Stimulated activated CD8-positive, alpha-beta memory T cell treated with anti-CD3 and anti-CD28 coated beads, Interleukin-15, amount 100 ng/mL, for 24 hours (primary cell): ENCODE data around the gene PPARG.
"Not testable (repeated sequence)": the region's sequence is repeated elsewhere in the genome, so short reads cannot be mapped to it uniquely, and the experiment has no call there.

Source experiments
- DNase-seq: peaks from one replicate; pipeline ENCODE4 v3.0.0-alpha.2; 2020; ENCODE audit warnings: low read depth

The PPARG gene

DNA sequence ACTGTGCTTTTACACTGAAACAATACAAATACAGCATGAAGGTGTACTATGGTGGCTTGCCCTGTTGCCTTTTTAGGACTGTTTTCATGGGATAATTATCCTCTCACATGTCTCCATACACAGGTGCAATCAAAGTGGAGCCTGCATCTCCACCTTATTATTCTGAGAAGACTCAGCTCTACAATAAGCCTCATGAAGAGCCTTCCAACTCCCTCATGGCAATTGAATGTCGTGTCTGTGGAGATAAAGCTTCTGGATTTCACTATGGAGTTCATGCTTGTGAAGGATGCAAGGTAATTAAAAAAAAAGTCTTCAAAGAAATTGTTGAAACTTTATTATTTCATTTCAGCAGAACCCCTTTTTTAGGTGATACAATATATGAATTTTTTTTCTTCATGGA is 92.3 kb downstream of the PPARG start:
- DNase-seq, result no peak

DNA sequence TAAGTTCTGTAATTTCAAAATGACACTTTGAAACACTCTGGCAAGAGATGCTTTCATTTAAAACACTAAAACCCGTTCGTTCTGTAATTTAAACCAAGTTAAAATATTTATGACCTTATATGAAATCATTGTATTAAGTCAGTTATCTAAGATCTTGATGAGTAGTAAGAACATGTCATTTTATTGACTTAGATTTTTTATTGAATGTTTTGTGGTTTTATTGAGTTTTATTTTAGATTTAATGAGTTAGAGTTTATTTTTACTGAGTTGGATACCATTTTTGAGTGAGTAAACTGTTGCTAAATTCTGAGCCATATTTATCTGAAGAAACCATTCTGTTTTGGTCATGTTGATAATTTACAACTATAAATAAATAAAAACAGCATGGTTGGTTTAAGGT is 94.3 kb downstream of the PPARG start:
- no peak for DNase-seq

- DNase-seq, result no peak
Measured at GRCh38 chr3:12384451-12385233, 95.8 kb downstream of the PPARG start.

GRCh38 chr3:12386514-12387291 is 97.8 kb downstream of the PPARG start:
- not testable (repeated sequence) for DNase-seq

- DNase-seq, result no peak
Measured at GRCh38 chr3:12388185-12388584, 99.3 kb downstream of the PPARG start.

DNA sequence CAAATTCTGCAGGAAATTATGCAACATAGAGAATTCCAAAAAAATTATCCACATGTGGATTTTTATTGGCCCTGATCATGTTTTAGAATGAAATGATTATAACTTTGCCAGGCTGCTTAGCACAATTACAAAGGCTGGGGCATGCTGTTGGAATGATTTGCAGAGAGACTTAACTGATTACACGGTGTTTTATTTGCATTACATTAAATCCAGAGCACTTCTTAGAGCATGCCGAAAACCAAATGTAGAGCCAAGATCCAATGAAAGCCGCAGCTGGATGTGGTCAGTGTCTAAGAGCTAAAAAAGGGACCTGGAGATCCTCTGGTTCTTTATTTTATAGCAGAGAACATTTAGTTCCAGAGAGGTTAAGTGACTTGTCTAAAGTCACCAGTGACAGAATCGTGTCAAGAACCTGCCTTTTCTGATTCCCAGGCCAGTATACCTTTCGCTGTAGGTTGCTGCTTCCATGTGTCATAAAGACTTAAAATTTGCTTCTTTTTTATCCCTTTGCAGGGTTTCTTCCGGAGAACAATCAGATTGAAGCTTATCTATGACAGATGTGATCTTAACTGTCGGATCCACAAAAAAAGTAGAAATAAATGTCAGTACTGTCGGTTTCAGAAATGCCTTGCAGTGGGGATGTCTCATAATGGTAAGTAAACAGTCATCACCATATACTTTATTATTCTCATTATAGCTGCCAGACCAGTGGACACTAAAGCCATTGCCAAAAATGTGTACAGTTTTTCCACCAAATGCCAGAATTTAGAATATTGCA is 103.4 kb downstream of the PPARG start:
- no peak for DNase-seq

- no peak for DNase-seq
Measured at GRCh38 chr3:12393894-12394293, 105.0 kb downstream of the PPARG start.

- DNase-seq, result no peak
Measured at GRCh38 chr3:12394569-12395271, 105.8 kb downstream of the PPARG start.

DNA sequence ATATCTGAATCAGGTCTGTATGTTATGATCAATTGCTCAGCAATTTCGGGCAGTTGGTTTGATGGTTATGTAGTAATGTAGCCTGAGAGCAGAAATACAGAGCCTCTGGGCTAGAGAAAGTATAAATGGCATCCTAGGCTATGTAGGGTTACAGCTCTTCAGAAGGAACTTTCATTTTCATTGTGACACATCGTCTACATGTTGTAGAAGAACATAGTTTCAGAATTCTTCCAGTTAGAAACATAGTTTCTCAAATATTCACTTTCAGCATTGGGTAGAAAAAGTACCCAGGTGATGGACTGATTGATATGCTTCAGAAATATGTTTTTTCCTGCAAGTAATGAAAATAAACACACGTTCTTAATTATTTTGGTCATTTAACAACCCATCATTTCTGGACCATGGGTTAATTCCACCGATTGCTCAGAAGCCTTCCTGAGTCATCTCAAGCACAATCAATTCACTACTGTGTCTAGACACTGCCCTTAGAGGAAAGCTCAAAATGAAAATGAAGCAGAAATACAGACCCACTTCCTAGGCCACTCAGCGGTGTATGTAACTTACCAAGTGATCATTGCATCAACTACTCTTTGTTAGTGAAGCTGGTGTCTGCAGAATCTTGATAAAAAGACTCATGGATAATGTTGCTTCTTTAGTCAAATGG is 106.6 kb downstream of the PPARG start:
- DNase-seq, result no peak

GRCh38 chr3:12396471-12396870 is 107.6 kb downstream of the PPARG start:
- DNase-seq, result no peak

GRCh38 chr3:12399226-12399625 is 110.4 kb downstream of the PPARG start:
- DNase-seq, result no peak

DNA sequence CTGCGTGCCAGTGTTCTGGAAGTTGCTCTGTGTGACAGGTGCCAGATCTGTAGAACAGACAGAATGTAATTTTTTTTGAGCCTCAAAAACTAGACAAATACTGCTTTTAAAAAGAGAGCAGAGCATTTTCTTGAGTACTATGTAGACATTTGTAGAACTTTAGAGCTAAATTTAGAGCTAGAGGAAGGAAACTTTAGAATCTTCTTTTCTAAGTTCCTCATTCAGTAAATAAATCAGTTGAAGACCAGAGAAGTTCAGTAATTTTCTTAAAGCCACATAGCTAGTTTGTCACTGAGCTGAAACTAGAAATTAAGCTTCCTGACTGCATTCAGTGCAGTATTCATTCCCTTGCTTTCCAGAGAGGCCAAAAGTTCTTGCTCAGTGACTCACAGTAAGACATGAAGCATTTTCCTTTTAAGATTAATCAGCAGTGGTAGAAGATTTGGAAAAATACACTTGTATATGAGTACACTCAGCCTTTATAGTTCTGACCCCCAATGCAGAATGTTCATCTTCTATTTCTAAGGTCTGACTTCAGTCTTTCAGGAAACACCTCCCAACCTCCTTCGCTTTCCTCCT is 111.8 kb downstream of the PPARG start:
- no peak for DNase-seq

- no peak for DNase-seq
Measured at GRCh38 chr3:12401208-12401607, 112.3 kb downstream of the PPARG start.

DNA sequence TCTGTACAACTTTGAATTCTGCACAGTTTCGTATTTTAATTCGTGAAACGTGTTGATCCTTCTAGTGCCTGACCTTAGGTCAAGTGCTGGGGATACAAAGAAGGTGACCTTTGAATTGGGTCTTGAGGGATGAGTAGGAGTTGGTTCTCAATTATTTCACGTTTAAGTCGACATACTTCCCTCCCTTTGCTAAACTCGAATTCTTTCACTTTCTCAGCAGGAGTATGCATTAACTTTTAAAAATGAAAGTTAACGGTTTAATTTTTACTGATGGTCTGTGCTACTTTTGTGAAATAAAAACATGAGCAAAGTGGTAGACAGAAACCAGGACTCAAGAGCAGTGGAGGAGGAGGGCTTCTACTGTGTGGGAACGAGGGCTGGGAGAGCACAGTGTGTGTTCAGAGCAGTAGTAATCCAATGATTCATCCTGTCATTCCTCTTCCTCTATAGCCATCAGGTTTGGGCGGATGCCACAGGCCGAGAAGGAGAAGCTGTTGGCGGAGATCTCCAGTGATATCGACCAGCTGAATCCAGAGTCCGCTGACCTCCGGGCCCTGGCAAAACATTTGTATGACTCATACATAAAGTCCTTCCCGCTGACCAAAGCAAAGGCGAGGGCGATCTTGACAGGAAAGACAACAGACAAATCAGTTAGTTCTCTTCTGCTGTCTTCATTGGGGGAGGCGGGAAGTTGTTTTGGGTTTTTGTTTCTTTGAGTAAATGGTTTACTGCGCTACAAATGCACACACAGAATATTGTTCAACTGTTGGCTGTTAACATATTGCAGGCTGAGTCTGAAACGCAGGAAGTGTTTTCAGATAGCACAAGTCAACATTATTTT is 116.8 kb downstream of the PPARG start:
- no peak for DNase-seq

- DNase-seq, result no peak
Measured at GRCh38 chr3:12408984-12409683, 120.3 kb downstream of the PPARG start.

DNA sequence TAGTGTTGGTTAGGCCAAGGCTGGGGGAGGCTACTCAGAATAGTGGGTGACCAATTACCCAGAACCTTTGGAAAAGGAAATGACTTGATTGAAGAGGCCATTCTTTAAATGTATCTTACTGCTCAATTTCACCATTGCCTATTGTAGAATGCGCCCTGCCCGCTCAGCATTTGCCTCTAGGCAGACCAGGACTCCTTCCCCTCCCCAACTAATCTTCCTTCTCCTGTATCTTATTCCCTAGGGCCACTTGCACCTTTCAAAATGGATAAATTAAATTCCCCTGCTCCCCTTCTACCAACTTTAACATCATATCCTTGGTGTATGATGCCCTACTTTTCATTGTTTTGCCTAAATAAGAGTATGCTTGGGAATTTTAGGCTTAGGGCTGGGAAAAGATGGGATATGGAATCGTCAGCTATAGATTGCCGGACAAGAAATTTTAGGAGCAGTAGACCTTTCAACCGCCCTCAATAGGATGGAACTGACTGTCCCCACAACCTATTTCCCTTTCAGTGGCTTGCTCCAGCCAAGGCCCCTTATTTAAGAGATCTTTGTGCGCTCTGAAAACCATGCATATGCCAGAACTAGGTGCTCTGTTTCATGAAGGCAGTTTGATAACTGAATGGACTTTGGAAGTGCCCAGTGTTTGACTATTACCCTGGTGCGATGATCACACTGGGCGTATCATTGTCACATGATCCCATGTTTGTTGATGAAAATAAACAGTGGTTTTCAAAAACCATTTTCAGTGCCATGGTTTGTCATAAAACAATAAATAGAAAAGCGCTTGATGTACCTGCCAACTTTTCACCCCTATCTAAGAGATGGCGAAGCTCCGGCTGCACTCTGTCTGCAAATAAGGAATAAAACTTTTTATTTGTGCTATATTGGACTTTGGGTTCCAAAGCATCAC is 121.1 kb downstream of the PPARG start:
- no peak for DNase-seq

- no peak for DNase-seq
Measured at GRCh38 chr3:12413721-12414255, 124.9 kb downstream of the PPARG start.

DNA sequence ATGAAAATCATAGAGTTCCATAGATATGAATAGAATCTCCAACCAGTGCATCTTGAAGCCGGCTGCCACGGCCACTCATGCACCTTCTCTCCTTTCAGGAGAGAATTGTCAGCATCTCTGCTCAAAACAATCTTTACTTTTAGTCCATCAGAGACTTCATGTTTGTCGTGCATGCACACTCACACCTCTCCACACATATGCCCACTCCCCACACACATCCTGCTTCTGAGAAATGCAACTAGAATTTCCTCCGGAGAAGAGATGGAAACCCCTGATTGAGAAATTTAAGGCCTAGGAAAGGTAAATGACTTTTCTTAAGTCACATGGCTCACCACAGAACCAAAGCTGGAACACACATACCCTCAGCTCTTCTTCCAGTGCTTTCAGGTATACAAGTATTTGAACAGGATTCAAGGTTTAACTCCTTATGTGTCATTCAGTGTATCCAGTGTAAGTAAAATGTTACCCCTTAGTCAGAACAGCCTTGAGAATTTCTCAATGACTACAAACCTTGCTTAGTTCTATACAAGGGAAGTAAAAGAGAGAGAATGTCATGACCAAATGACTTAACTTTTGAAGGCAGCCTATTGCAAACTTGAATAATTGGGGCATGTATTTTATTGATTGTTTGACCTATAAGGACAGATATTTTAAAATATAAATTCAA is 126.3 kb downstream of the PPARG start:
- no peak for DNase-seq
